MCF 10A (cell line): ENCODE measurements around the gene CEP19. TPM values are rescaled to one million over a fixed set of nuclear protein-coding genes. Genes with fewer than 3 reads are reported as not detected.
A peak's percentile ranks its signal among the peaks of the same experiment; 100 is the strongest.

ENCODE experiments used
- BruUV-seq: library from RNA; stranded (reverse); fragments of 400-500 nt; replicated peaks from 2 replicates; lab custom pipeline; 2021; lab: Mats Ljungman, UMichigan
- CTCF ChIA-PET: fragments of 300-600 bp; sonication (Branson Sonifier 250); formaldehyde crosslinking; extraction: SDS; loops from one replicate; lab custom pipeline; 2021; ENCODE audit warnings: antibody characterized with exemption, inconsistent platforms; lab: Yijun Ruan, JAX
- POLR2A ChIA-PET: fragments of 300-600, 350-650 bp; sonication (Branson Sonifier 250); formaldehyde crosslinking; extraction: SDS; loops from one replicate; lab custom pipeline; 2020; ENCODE audit warnings: antibody characterized with exemption, inconsistent platforms; lab: Yijun Ruan, JAX
- DNase-seq: peaks from one replicate; pipeline ENCODE4 v3.0.0-alpha.2; 2018; ENCODE audit not compliant: unreplicated experiment
- H3K27ac Mint-ChIP-seq: one replicate; pipeline ENCODE4 v1.8.0; 2022; ENCODE audit warnings: mild to moderate bottlenecking, low read depth, mixed read lengths; ENCODE audit not compliant: unreplicated experiment
- H3K27me3 Mint-ChIP-seq: one replicate; pipeline ENCODE4 v1.8.0; 2022; ENCODE audit warnings: mixed read lengths; ENCODE audit not compliant: insufficient read depth, unreplicated experiment
- H3K36me3 Mint-ChIP-seq: one replicate; pipeline ENCODE4 v1.8.0; 2022; ENCODE audit warnings: mild to moderate bottlenecking, moderate library complexity, mixed read lengths; ENCODE audit not compliant: insufficient read depth, unreplicated experiment
- H3K4me1 Mint-ChIP-seq: one replicate; pipeline ENCODE4 v1.8.0; 2022; ENCODE audit warnings: mixed read lengths; ENCODE audit not compliant: insufficient read depth, unreplicated experiment
- H3K4me3 Mint-ChIP-seq: one replicate; pipeline ENCODE4 v1.8.0; 2022; ENCODE audit warnings: mild to moderate bottlenecking, moderate library complexity, mixed read lengths; ENCODE audit not compliant: unreplicated experiment
- H3K9me3 Mint-ChIP-seq: one replicate; pipeline ENCODE4 v1.8.0; 2022; ENCODE audit warnings: mixed read lengths; ENCODE audit not compliant: unreplicated experiment
- CTCF ChIP-seq: fragments of 200-600 bp; IDR thresholded peaks from one replicate; pipeline ENCODE4 v1.8.0; 2022; ENCODE audit warnings: antibody characterized with exemption, mild to moderate bottlenecking; ENCODE audit not compliant: unreplicated experiment
- intact Hi-C: fragments of 100-400 bp; cut with micrococcal nuclease; formaldehyde crosslinking; loops from 2 replicates; pipeline ENCODE4 v1.14.1; 2022
- total RNA-seq: library from RNA; stranded (reverse); gene quantifications from 2 replicates; pipeline ENCODE4 v1.2.3, GENCODE V29; 2022

Gene CEP19
- total RNA-seq, 1 experiment from 2014 or later = 1.8 TPM

- H3K4me3 Mint-ChIP-seq = peak overlapping the region; percentile 98
- BruUV-seq = TSS peak; percentile 63
- H3K9me3 Mint-ChIP-seq = peaks cover 7% of the 10 kb centered on the region
- peak overlapping the region; percentile 98 for H3K27ac Mint-ChIP-seq
- ChIA-PET CTCF (interaction anchor here (0.7 kb wide), 1 partner anchor 29 kb away, joined by 5 read pairs; no protein-coding TSS in a partner anchor), POLR2A (interaction anchor here (0.5 to 4.9 kb wide), 27 partner anchors 11 to 971 kb away, joined by 3 to 66 read pairs (median 9); partner anchors contain the start of genes CEP19, FBXO45, NCBP2 and PIGX)
- TF ChIP-seq CTCF = no peak
- H3K27me3 Mint-ChIP-seq = no peaks in the 10 kb centered on the region
- intact Hi-C loops = loop anchor here (2.0 to 5.0 kb wide), 2 partner anchors 51 to 66 kb away; no protein-coding TSS in a partner anchor
- DNase-seq = no peak
- peaks cover 12% of the 10 kb centered on the region for H3K36me3 Mint-ChIP-seq
- H3K4me1 Mint-ChIP-seq = peaks cover 11% of the 10 kb centered on the region
These were observed 29.3 kb upstream of the CEP19 start for GRCh38 chr3:196741249-196741889.

DNA sequence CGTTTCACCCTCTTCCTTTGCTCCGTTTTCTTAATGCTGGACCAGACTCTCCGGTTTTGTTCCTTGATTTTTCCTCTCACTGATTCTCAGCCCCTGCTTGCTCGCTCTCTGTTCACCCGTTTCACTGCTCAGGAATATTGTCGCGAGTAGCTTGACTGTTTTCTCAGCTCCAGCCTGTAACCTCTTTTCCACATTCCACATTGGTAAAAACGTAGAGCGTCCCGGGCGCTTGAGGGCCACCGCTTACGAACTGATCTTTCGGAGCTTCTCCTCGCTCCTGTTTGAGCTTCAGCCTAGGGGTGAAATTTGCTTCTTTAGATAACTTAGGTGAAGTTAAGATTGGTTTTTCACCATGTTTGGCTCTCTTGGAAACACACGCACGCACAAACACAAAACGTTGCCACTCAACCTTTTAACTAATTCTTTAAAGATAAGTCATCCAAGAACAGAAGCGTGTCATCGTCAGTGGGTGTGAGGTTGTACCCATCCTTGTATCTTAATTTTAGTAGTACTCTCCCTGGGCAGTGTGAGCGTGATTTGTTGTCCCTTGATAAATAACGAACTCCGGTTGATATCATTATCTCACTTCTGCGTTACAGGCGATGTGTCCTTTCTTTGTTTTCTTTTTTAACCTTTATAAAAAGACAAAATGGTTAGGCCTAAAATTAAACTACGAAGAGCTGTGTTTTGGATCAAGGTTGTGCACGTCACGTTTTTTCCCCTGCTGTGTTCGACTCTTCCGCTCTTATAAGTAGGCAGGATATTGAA, 28.6 kb upstream of the CEP19 start:
- Mint-ChIP-seq H3K27ac (peak overlapping the region; percentile 98), H3K4me3 (peak overlapping the region; percentile 98), H3K36me3 (peaks cover 7% of the 10 kb centered on the region), H3K4me1 (peaks cover 11% of the 10 kb centered on the region), H3K9me3 (peaks cover 7% of the 10 kb centered on the region), H3K27me3 (no peaks in the 10 kb centered on the region)
- peak; percentile 50 for DNase-seq
- TF ChIP-seq CTCF = no peak
- CTCF ChIA-PET = interaction anchor here (0.7 to 1.4 kb wide), 2 partner anchors 30 to 48 kb away, joined by 3 to 5 read pairs; no protein-coding TSS in a partner anchor
- intact Hi-C loops = loop anchor here (2.0 to 5.0 kb wide), 2 partner anchors 52 to 67 kb away; no protein-coding TSS in a partner anchor
- POLR2A ChIA-PET = interaction anchor here (0.5 to 4.9 kb wide), 42 partner anchors 10 to 971 kb away, joined by 3 to 66 read pairs (median 5); partner anchors contain the start of genes CEP19, FBXO45, NCBP2 and PIGX
- BruUV-seq = TSS peak; percentile 71

- ChIA-PET POLR2A (interaction anchor here (0.5 to 4.9 kb wide), 37 partner anchors 11 to 828 kb away, joined by 3 to 66 read pairs (median 5); partner anchors contain the start of genes CEP19, FBXO45, NCBP2 and PIGX), CTCF (interaction anchor here (0.9 to 1.4 kb wide), 2 partner anchors 49 to 57 kb away, joined by 3 read pairs; no protein-coding TSS in a partner anchor)
- Mint-ChIP-seq H3K27me3 (no peaks in the 10 kb centered on the region), H3K4me3 (peak within 1 kb of the TSS; percentile 98), H3K9me3 (peaks cover 7% of the 10 kb centered on the region), H3K4me1 (peaks cover 11% of the 10 kb centered on the region), H3K36me3 (peaks cover 7% of the 10 kb centered on the region), H3K27ac (peak within 1 kb of the TSS; percentile 98)
- BruUV-seq = no TSS peak
- intact Hi-C loops = loop anchor here (2.0 to 5.0 kb wide), 2 partner anchors 53 to 67 kb away; no protein-coding TSS in a partner anchor
- peak; percentile 90 for DNase-seq
- TF ChIP-seq CTCF = no peak
These were observed 27.8 kb upstream of the CEP19 start, which contains the start of gene PAK2 for GRCh38 chr3:196739671-196740480. TSS of gene PAK2 (plus strand) at chr3:196739857. CDS start at chr3:196782647, 42,790 bp downstream.
